Measurements from ENCODE around the gene PXK. TPM values are rescaled to one million over a fixed set of nuclear protein-coding genes. Genes with fewer than 3 reads are reported as not detected.

Gene PXK
- total RNA-seq, 1 experiment from 2014 or later: 4.4 TPM

GRCh38 chr3:58398669-58399333 lies 66.1 kb downstream of the PXK start:
- Histone ChIP-seq H3K9me2 (ENCODE audit: insufficient read depth) (no peaks in the 10 kb centered on the region), H3K4me1 (replicated peaks; ENCODE audit: insufficient read depth) (no peaks in the 10 kb centered on the region), H3K9me3 (ENCODE audit: insufficient read depth, low read depth) (no peaks in the 10 kb centered on the region), H3K27ac (no peak overlapping the region), H3K36me3 (ENCODE audit: low read depth) (peaks cover 5% of the 10 kb centered on the region; the same call in 1 of the 2 replicates), H4K20me1 (ENCODE audit: insufficient read depth) (no peaks in the 10 kb centered on the region), H3K4me2 (no peak overlapping the region), H3K79me2 (ENCODE audit: low read depth) (no peaks in the 10 kb centered on the region), H2AFZ (no peak overlapping the region), H3F3A (ENCODE audit: insufficient read depth, low read depth) (no peaks in the 10 kb centered on the region), H3K4me3 (no peak overlapping the region), H3K27me3 (ENCODE audit: insufficient read depth, low read depth) (no peaks in the 10 kb centered on the region)
- BruUV-seq (replicated peaks): no TSS peak
- TF ChIP-seq EZH2 (IDR thresholded peaks at IDR 0.05; ENCODE audit: low read depth): no peak
- TF ChIP-seq, protein P1, sequence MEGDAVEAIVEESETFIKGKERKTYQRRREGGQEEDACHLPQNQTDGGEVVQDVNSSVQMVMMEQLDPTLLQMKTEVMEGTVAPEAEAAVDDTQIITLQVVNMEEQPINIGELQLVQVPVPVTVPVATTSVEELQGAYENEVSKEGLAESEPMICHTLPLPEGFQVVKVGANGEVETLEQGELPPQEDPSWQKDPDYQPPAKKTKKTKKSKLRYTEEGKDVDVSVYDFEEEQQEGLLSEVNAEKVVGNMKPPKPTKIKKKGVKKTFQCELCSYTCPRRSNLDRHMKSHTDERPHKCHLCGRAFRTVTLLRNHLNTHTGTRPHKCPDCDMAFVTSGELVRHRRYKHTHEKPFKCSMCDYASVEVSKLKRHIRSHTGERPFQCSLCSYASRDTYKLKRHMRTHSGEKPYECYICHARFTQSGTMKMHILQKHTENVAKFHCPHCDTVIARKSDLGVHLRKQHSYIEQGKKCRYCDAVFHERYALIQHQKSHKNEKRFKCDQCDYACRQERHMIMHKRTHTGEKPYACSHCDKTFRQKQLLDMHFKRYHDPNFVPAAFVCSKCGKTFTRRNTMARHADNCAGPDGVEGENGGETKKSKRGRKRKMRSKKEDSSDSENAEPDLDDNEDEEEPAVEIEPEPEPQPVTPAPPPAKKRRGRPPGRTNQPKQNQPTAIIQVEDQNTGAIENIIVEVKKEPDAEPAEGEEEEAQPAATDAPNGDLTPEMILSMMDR (conservative IDR thresholded peaks at IDR 0.05): no peak
- POLR2A ChIA-PET (ENCODE audit: unreplicated experiment): no interaction called here
- DNase-seq: no peak
- CTCF ChIA-PET: interaction anchor here (0.6 kb wide), 1 partner anchor 98 kb away, joined by 7 read pairs; no protein-coding TSS in a partner anchor
- intact Hi-C loops (cut with micrococcal nuclease; ENCODE audit: unreplicated experiment): no loop called here

DNA sequence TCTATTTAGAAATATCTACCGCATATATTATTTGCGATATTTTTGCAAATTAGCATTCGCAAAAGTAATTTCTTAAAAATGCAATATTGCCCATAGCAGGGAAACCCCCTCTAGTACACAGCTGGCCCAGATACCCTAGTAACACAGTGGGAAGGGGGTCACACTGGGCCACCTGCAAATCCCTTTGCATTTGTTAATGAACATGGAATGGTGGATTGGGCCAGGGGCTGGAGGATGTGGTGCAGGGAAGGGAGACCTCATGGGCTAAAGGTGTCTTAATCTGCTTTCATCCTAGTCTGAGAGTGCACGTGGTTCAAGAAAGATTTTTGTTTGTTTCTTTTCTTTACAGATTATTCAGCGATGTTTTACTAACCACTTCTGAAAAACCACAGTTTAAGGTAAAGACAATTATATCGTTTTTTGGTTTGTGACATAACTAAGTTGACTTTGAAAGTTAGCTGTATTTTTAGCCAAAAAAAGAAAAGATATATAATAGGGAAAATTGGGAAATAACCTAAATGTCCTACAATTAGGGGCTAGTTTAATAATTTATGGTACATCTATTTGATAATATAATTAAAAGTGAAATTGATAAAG lies 70.9 kb downstream of the PXK start:
- Histone ChIP-seq H3K4me1 (replicated peaks; ENCODE audit: insufficient read depth) (no peaks in the 10 kb centered on the region), H3K36me3 (ENCODE audit: low read depth) (no peaks in the 10 kb centered on the region), H3K9me3 (ENCODE audit: insufficient read depth, low read depth) (no peaks in the 10 kb centered on the region), H3F3A (ENCODE audit: insufficient read depth, low read depth) (no peaks in the 10 kb centered on the region), H3K4me2 (no peak overlapping the region), H2AFZ (no peak overlapping the region), H3K9me2 (ENCODE audit: insufficient read depth) (no peaks in the 10 kb centered on the region), H3K79me2 (ENCODE audit: low read depth) (no peaks in the 10 kb centered on the region), H4K20me1 (ENCODE audit: insufficient read depth) (no peaks in the 10 kb centered on the region), H3K4me3 (no peak overlapping the region), H3K27ac (no peak overlapping the region), H3K27me3 (ENCODE audit: insufficient read depth, low read depth) (no peaks in the 10 kb centered on the region)
- no TSS peak for BruUV-seq (replicated peaks)
- ChIA-PET POLR2A (ENCODE audit: unreplicated experiment) (no interaction called here), CTCF (no interaction called here)
- no peak for DNase-seq
- TF ChIP-seq EZH2 (IDR thresholded peaks at IDR 0.05; ENCODE audit: low read depth): no peak
- TF ChIP-seq, protein P1 (conservative IDR thresholded peaks at IDR 0.05): no peak
- intact Hi-C loops (cut with micrococcal nuclease; ENCODE audit: unreplicated experiment): no loop called here

- Histone ChIP-seq H3K4me1 (replicated peaks; ENCODE audit: insufficient read depth) (no peaks in the 10 kb centered on the region), H2AFZ (no peak overlapping the region), H3K36me3 (ENCODE audit: low read depth) (no peaks in the 10 kb centered on the region), H3K27ac (no peak overlapping the region), H3K4me2 (no peak overlapping the region), H3K27me3 (ENCODE audit: insufficient read depth, low read depth) (no peaks in the 10 kb centered on the region), H3K79me2 (ENCODE audit: low read depth) (no peaks in the 10 kb centered on the region), H3K4me3 (no peak overlapping the region), H3K9me3 (ENCODE audit: insufficient read depth, low read depth) (no peaks in the 10 kb centered on the region), H4K20me1 (ENCODE audit: insufficient read depth) (no peaks in the 10 kb centered on the region), H3F3A (ENCODE audit: insufficient read depth, low read depth) (no peaks in the 10 kb centered on the region), H3K9me2 (ENCODE audit: insufficient read depth) (no peaks in the 10 kb centered on the region)
- no TSS peak for BruUV-seq (replicated peaks)
- ChIA-PET POLR2A (ENCODE audit: unreplicated experiment) (no interaction called here), CTCF (no interaction called here)
- intact Hi-C loops (cut with micrococcal nuclease; ENCODE audit: unreplicated experiment): no loop called here
- no peak for DNase-seq
- TF ChIP-seq, protein P1 (conservative IDR thresholded peaks at IDR 0.05): no peak
- no peak for TF ChIP-seq EZH2 (IDR thresholded peaks at IDR 0.05; ENCODE audit: low read depth)
Observed at GRCh38 chr3:58404396-58404795, 71.7 kb downstream of the PXK start.
